HG02973 (cell line): Measurements from ENCODE around the gene ADGRL3.

ENCODE experiments used
- ATAC-seq: cut with Tn5 transposase; IDR thresholded peaks from one replicate; pipeline ENCODE4 v1.9.1; 2021; ENCODE audit warnings: moderate library complexity; ENCODE audit not compliant: unreplicated experiment

Gene ADGRL3

DNA sequence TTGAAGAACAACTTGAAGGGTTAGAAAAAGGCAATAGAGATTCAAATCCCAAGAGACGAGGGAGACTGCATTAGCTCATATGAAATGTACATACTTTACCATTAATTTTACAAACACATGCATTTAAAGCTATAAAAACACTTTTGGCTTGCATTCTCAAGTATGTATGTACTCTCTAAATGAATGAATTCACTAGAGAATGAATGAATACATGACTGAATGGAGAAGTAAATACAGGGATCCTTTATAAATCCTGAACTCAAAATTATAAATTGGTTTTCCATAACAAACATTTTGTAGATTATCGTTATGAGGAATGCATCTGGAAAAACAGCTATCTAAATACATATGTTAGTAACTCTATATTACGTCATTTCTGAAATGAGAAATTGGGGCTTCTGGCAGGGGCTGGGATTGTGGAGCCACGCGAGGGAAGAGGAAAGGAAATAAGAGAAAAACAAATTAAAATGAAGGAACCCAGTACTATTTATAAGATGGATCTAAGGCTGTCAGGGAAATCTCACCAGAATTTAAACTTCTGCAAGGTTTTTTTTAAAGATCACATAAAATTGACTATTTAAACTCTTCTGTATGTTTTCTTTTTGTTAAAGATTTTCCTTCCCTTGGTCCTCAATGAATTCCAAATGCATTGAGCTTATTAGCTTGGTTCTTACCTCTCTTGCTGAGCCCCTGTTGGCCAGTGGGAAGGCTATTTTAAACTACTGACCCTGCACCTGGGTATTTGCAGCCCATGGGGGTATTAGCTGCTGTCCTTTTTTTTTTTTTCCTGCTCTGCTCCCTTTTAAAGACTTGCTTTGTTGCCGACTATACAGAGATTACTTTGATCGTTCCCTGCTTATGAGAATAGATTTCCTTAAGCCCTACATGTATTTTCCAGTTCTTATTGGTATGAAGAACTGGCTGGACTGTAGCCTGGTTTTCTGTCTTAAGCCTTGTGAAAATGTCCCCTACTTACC, 207.8 kb downstream of the ADGRL3 start:
- ATAC-seq, result no peak

DNA sequence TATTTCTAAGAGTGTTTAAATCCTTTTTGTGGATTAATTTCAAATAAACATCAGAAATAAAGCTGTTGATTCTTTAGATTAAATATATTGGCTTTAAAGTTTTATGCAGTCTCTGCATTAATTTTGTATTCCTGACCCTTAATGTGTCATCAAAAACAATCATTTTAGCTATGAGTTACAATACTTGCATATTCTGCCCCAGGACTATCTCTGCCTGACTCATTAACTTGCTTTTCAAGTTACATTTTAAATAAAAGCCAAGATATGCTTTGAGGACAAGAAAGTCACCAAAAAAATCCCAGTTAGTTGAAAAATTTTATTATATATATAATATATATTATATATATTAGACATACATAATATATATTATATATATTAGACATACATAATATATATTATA, 208.7 kb downstream of the ADGRL3 start:
- no peak for ATAC-seq

DNA sequence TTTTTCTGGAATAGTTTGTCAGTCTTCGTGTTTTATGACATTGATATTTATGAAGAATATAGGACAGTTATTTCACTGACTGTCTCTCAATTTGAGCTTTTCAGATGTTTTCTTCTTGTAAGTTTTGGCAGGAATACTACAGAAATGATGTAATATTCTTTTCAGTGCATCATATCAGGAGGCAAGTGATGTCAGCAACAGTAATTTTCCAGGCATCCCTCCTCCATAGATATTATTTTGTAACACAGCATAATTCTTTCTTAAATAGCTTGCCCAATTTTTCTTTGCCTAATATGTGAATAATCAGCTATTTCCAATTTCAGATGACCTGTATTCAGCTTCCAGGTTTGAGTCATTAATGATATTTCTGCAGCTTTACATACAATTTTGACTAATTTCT, 211.1 kb downstream of the ADGRL3 start:
- ATAC-seq, result no peak

DNA sequence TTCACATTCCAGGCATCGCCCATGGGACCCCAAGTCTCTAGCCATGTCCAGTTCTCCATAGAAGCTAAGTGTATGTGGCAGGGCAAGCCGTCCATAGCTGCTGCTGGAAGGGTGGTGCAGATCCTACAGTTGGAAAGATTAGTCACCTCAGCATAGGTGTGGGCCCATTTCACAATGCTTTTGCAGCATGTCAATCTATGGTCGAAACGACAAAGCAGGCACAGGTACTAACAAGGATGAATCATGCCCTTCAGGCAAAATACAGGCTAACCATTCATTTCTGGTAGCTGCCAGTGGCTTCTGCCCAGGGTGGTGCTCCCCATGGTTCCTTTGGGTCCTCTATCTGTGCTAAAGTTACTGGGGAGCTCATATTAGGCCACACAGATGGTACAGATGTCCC, 225.2 kb downstream of the ADGRL3 start:
- no peak for ATAC-seq

DNA sequence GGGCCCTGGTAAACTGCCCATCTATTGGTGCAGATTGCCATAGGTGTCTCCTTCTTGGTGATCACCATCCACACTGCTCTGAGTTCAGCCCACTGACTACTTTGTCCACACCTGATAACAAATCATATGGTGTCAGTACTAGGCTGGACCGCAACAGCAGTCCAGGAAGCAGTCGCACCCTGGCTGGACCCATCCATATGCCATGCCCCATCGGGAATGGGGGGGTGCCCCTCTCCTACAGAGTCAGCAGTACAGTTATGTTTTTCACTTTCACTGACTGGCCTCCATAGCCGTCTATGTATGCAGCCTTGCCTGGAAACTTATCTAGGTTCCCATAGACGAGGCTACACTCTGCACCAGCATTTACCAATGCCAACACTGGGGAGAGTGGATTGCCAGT, 226.1 kb downstream of the ADGRL3 start:
- no peak for ATAC-seq

DNA sequence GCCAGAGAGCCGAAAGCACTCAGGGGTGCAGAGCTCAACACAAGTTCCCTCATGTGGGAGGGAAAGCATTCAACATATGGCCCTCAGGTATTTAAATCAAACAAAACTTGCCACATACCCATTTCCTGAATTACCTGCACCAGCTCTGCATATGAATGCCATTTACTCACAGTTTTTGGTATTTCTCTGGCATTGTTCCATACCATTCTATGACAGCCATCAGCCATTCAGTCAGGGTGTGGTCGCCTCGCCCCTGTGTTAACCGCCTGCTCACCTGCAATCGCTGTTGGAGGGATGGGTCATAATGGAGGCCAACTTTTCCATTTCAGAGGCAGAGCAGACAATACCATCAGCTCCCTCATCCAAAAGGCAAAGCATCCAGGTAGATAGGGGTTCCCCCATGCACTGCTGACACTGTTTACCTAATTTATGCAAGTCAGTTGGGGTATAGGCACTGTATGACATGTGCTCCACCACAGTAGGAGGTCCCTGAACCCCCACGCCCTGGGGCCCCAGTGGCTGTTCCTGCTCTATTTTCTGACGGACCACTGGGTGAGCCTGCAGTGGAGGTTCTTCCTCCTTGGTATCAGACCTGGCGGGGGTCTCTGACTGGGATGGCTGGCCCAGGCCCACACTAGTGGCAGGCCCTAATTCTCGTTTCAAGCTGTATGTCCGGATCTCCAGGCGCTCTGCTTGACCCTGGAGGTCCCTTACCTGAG, 227.1 kb downstream of the ADGRL3 start:
- no peak for ATAC-seq

DNA sequence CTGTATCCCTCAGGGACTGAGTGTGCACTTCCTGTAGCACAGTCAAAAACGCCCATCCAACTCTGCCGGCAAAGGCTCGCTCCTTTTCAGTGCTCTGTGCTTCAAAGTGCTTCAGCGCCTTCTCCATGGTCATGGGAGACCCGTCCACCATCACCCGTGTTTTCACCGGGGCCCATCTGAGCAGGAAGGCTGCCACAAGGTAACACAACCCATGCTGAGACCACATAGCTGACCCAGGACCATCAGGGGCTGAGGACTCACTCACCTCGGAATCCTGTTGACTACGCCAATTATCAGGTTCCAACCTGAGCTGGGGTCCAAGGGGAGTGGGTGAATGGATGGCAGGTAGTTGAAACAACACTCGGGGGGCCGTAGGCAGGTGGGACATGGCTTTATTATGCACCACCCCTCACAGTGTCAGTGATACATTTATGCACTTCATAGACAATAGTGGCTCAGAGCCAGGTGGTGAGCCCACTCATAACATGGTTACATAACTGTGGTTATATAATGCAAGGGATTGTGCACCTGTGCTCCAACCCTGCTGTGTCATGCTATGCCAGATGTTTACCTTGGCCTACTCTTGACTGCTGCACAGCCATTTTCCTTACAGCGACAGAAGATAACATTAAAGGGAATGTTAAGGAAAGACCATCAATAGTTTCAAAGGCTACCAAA, 227.8 kb downstream of the ADGRL3 start:
- ATAC-seq, result no peak

DNA sequence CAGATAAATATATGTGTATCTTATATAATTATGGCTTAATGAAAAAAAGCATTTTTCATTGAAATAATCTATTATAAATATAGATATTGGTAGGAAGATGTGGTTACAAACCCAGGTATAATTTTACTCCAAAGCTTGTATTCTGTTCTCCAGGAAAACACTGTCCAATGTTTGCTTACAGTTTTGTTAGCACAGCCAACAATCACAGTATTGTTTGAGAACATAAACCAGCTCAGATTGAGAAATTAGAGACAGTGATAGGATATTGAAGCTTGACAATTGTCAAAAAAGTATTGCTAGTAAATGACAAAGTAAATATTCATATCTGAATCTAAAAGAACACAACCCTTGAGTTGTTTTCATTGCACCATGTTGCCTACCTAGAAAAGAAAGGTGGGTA, 228.8 kb downstream of the ADGRL3 start:
- ATAC-seq, result no peak

DNA sequence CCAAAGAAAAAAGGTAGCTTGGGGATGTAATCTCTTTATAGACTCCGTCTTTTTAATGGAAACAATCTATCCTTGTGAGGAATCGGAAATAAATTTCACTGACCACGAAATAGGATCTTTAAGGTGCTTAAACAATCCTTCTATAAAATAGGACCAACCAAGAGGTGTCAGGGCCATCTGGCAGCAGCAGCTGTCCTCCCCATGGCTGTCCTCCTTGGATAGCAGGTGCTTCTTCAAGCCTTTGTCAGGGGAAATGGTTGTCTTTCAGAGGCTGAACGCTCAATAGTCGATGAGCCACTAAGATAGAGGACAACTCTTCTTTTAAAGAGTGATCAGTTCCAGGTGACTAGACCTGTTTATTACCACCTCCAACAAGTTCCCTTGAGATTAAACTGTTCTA, 231.0 kb downstream of the ADGRL3 start:
- no peak for ATAC-seq

DNA sequence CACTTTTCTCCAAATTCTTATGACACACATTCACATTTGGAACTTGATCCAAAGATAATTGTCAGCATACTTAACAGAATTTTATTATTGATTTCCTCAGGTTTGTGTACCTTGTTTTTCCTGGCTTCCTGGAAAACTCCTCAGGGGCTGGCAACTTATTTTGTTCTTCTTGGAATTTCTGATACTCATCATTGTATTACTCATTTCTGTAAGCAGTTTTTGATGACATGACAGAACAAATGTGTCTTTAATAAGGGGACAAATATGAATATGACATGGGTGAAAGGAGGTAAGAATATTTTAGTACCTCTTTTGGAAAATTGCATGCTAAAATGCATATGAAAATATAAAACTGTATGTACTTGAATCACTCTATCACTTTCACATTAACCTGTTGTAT, 237.8 kb downstream of the ADGRL3 start:
- no peak for ATAC-seq

DNA sequence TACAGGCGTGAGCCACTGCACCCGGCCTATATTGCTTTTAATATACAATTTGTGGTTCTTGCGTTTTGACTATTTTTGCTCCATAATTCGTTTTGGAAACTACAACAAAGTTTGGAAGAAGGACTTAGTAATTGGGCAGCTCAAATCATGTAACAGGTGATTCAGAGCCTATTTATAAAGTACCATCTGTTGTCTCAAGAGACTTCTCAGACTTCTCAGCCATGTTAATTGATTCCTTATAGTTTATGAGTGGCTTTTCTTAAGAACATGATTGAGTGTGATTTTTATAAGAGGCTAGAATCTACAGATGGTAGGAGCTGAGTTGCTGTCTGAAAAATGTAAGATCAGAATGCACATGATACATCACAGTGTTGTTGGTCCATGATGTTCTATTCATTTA, 240.2 kb downstream of the ADGRL3 start:
- ATAC-seq, result no peak

DNA sequence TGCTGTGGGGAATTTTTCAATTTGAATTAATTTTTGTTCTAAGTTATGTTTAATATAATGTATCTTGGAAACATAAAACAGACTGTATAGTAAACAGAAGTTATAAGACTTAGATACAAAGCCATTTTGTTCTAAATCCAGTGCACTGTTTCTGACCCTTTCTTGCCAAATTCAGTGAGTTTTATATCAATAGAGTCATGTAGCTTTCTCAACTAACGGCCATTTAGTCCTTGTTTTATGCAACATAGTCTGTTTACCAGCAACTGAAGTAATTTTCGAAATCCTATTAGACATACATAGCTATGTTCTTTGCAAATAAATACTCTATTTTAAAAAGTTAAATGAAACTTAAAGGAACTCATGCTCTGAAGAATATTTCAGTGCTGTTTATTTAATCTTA, 242.8 kb downstream of the ADGRL3 start:
- no peak for ATAC-seq

DNA sequence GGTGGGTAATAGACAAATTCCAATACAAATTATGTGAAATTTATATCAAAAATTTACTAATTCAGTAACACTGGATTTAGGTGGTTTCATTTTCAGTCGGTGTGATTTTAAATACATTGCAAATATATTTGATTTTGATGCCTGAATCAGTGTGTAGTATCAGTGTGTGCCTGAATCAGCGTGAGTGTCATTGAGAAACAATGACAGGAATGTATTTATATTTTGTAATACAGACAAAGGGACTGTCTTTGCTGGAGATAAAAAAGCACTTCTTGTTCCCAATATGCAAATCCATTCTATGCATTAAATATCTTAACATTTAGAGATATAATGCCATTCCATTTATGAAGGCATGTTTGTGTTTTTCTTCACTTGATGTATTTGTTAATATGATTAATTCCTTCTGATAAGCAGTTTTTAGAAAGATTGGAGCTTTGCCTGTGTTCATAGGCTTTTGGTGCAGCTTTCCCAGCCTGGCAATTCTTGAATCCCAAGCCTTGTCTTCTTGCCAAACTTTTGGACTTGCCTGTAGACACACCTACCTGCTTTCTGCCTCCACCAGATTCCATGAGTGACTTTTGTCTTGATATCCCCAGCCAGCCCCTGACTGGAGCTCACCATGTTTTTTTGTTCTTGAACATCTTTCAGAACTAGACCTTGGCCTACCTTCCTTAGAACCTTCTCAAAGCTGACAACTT, 243.8 kb downstream of the ADGRL3 start:
- no peak for ATAC-seq

DNA sequence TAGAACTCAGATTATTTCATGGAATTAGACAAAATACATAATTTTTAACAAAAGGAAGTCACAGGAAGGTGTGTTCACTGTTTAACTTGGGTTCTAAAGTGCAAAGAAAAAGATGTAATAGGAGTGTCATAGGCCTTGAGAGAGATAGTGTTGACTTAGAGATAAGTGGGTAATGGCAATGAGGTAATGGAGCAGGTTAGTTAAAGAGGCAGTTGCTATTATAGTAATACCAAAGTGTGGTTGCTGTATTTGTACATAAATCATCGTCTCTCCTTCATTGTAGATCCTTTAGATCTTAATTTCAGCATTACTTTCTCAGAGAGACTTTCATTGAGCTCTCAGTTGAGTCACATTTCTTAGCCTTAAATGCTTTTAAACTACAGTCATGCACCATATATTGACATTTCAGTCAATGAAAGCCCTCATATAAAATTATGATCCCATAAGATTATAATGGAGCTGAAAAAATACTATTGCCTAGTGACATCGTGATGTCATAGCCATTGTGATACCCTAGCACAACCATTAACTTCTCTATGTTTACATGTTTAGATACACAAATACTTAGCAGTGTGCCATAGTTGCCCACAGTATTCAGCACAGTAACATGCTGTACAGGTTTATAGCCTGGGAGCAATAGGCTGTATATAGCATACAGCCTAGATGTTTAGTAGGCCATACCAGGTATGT, 245.4 kb downstream of the ADGRL3 start:
- ATAC-seq, result no peak

DNA sequence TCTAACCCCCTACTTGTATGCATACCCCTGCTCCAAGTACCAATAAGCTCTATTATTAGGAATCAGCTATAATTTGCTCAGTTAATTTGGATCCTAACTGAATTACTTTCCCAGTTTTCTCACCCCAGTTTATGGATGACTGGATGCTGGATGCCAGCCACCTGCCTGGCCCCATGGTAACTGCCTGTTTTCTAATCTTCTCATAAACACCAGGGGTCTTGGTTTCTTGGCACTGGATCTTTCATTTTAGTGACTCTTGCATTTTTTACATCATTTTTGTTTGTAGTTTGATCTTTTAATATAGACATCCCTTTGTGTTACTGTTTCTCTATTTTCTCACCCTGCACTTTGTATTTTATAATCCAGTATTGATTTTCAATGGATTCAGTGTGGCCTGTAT, 246.8 kb downstream of the ADGRL3 start:
- no peak for ATAC-seq

DNA sequence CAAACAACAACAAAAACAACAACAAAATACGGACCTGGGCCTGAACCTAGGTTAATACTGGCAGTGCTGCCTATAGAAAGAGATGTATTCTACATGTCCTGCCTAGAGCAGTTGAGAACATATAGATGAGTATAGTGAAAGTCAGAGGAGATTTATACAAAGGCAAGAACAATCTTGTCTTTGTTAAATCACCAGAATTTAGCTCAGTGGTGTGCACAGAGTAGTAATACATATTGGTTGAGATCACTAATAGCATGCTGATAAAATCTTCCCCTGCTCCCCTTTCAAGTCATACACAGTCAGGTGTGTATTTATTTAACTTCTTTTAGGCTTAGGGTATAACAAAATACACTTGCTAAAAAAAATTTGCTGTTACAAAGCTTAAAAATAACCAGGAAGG, 247.8 kb downstream of the ADGRL3 start:
- no peak for ATAC-seq

DNA sequence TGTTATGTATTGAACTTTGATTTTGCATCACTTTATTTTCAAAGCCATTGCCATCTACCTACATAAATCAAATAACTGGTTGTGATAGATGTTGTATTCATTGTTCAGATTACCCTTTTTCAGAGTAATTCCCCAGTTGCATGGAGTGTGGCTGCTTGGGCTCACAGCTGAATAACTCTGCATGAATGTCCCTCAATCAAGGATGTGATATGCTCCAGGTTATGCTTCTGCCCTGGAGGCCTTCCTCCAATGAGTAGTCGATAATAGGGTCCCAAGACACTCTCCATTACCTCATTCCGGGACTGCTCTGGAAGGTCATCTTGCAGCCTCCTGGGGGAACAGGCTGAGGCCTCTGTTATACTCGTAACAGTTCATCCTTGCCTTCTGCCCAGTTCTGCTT, 251.8 kb downstream of the ADGRL3 start:
- ATAC-seq, result no peak

DNA sequence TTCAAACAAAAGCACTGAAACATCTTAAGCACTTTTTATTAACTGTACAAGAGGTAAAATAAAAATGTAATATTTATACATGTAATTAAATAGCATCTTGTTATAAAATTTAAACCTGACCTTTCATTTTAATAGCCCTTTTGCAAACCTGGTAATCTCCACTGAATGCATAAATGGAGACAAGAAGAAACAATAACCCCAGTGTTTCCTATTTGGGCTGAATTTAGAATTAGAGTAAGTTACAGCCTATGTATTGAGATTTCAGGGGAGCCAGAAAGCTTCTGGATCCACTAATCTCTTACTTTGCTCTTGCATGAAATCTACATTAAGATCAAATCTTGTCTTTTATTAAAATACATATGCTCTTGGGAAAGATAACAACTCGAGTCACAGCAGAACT, 261.8 kb downstream of the ADGRL3 start:
- no peak for ATAC-seq

DNA sequence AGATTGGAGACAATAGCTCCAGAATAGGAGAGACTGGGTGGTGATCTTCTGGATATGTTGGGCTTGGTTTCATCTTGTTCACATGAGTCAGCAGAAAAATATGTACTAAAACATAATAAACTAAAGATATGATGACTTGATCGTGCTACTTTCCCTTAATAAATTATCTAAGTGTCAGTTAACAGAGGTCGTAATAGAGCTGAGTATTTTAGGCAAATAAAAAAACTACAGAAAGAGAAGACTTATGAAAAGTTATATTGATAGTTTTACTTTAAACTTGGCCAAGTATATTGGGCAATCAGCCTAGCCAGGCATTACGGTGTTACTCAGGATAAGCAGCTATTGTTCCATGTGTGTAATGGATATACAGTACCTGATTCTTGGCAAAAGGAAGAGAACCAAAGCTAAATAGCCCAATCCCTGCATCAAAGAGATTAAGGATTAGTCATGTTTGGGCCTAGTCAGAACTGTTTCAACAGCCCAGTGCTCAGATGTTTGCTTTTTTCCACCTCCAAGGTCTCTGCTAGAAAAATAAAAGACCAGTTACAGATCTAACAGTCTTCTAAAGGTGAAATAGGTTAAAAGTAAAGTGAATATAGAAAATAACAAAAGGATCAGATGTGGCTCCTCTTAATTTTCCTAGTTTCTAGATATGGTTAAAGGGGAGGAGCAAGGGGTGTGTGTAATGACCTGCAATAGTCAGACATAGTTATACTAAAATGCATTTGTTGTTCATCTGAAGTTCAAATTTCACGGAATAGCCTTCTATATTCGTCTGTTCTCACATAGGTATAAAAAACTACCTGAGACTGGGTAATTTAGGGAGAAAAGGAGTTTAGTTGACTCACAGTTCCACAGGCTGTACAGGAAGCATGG, 262.6 kb downstream of the ADGRL3 start:
- ATAC-seq, result no peak
